Gastroesophageal sphincter (tissue), 4 donors: Measurements from ENCODE around the gene ATP10A. TPM values are rescaled to one million over a fixed set of nuclear protein-coding genes. Genes with fewer than 3 reads are reported as not detected.
A peak's percentile ranks its signal among the peaks of the same experiment; 100 is the strongest.

Source experiments
- ATAC-seq: fragments of 150-250 bp; one replicate; pipeline ENCODE4 v1.9.1; 2016; ENCODE audit warnings: mild to moderate bottlenecking, moderate library complexity
- H3K27ac ChIP-seq, 4 donors: fragments of 200-600 bp; sonication (generic) in 3 of 4; 1 replicate in 3 of 4; 2 replicates in 1 of 4; pipeline ENCODE4 v1.5.1; 2016 to 2019
- H3K27me3 ChIP-seq: fragments of 200-600 bp; sonication (generic); one replicate; pipeline ENCODE4 v1.5.1; 2019
- H3K36me3 ChIP-seq, 2 donors: fragments of 200-600 bp; sonication (generic); one replicate each; pipeline ENCODE4 v1.5.1; 2019; ENCODE audit warnings: control low read depth in 1 of 2
- H3K4me1 ChIP-seq, 3 donors: fragments of 200-600 bp; sonication (generic); 1 replicate in 2 of 3; 2 replicates in 1 of 3; pipeline ENCODE4 v1.5.1; 2016 to 2019; ENCODE audit warnings: control low read depth in 2 of 3
- H3K4me3 ChIP-seq, 2 donors: fragments of 200-600 bp; sonication (generic); one replicate each; pipeline ENCODE4 v1.5.1; 2019; ENCODE audit warnings: mild to moderate bottlenecking in 1 of 2, moderate library complexity in 1 of 2
- H3K9me3 ChIP-seq, 3 donors: fragments of 200-600 bp; sonication (generic); one replicate each; pipeline ENCODE4 v1.5.1; 2017 to 2019; ENCODE audit warnings: control low read depth in 2 of 3
- CTCF ChIP-seq, 4 experiments: fragments of 200-600 bp in 2 of 4; fragments of 450-650 bp in 2 of 4; sonication (generic) in 1 of 4; IDR thresholded peaks; one replicate each; pipeline ENCODE4 v1.5.1; 2017 to 2019; ENCODE audit warnings: antibody characterized with exemption in 4 of 4, mild to moderate bottlenecking in 2 of 4, moderate library complexity in 2 of 4
- EP300 ChIP-seq: sonication (generic); formaldehyde crosslinking; IDR thresholded peaks from one replicate; pipeline ENCODE4 v1.6.1; 2017; ENCODE audit warnings: antibody characterized with exemption, mild to moderate bottlenecking
- POLR2A ChIP-seq, 2 donors: fragments of 450-650 bp; IDR thresholded peaks; one replicate each; pipeline ENCODE4 v1.6.1; 2017; ENCODE audit warnings: antibody characterized with exemption in 2 of 2, mild to moderate bottlenecking in 2 of 2, moderate library complexity in 1 of 2
- POLR2AphosphoS5 ChIP-seq: sonication (generic); formaldehyde crosslinking; IDR thresholded peaks from one replicate; pipeline ENCODE4 v1.6.1; 2017; ENCODE audit warnings: antibody characterized with exemption
- WGBS, 2 donors: methylation state at CpG; one replicate each; pipeline ENCODE4 v1.1.5; 2018; ENCODE audit warnings: low coverage in 1 of 2; 5-methylcytosine and 5-hydroxymethylcytosine counted together
- total RNA-seq, 4 donors: library from RNA; depleted of rRNA; stranded (reverse); fragments of >200 nt; gene quantifications; one replicate each; pipeline ENCODE4 v1.1.0, GENCODE V29; 2016

Gene ATP10A
- total RNA-seq, 4 donors from 2014 or later = 22.9 to 41.8 (median 24.6) TPM

- WGBS, 2 donors = 87 to 89% methylated on average over 17 to 19 of the region's 25 CpGs
- peaks cover 0 to 53% (median 31%) of the 10 kb centered on the region in 3 donors for H3K4me1 ChIP-seq
- TF ChIP-seq EP300 = no peak
- no peak for TF ChIP-seq POLR2A (IDR thresholded peaks at IDR 0.05)
- H3K27me3 ChIP-seq = no peaks in the 10 kb centered on the region
- H3K27ac ChIP-seq = peak overlapping the region in 1 of 4 donors; percentile 84
- H3K9me3 ChIP-seq = no peaks in the 10 kb centered on the region
- no peak overlapping the region for H3K4me3 ChIP-seq
- peaks cover 0 to 40% of the 10 kb centered on the region in 2 donors for H3K36me3 ChIP-seq
- no peak for ATAC-seq
Measured at GRCh38 chr15:25679964-25680685, 183.0 kb downstream of the ATP10A start.

GRCh38 chr15:25679492-25679891 is 183.6 kb downstream of the ATP10A start:
- Histone ChIP-seq H3K36me3 (peaks cover 0 to 40% of the 10 kb centered on the region in 2 donors), H3K4me3 (no peak overlapping the region), H3K9me3 (no peaks in the 10 kb centered on the region), H3K27me3 (no peaks in the 10 kb centered on the region), H3K4me1 (peaks cover 0 to 53% (median 30%) of the 10 kb centered on the region in 3 donors), H3K27ac (peak overlapping the region in 1 of 4 donors; percentile 30)
- ATAC-seq = no peak
- TF ChIP-seq EP300 (no peak), POLR2AphosphoS5 (no peak), POLR2A (IDR thresholded peaks at IDR 0.05) (no peak), CTCF (IDR thresholded peaks at IDR 0.05) (no peak)
- WGBS, 2 donors = no CpG with 5 or more reads among the region's 11 CpGs

- TF ChIP-seq POLR2AphosphoS5 (no peak), EP300 (no peak), POLR2A (IDR thresholded peaks at IDR 0.05) (no peak), CTCF (IDR thresholded peaks at IDR 0.05) (no peak)
- Histone ChIP-seq H3K27me3 (no peaks in the 10 kb centered on the region), H3K36me3 (peaks cover 0 to 37% of the 10 kb centered on the region in 2 donors), H3K9me3 (no peaks in the 10 kb centered on the region), H3K4me3 (no peak overlapping the region), H3K27ac (peak overlapping the region in 2 of 4 donors; percentile 6 to 95), H3K4me1 (peaks cover 0 to 53% (median 31%) of the 10 kb centered on the region in 3 donors)
- no peak for ATAC-seq
- WGBS, 2 donors = 80 to 91% methylated on average over 3 to 7 of the region's 7 CpGs
Measured at GRCh38 chr15:25678500-25678855, 184.6 kb downstream of the ATP10A start.

- peak overlapping the region in 2 of 4 donors; percentile 20 to 95 for H3K27ac ChIP-seq
- H3K27me3 ChIP-seq = no peaks in the 10 kb centered on the region
- no peak overlapping the region for H3K4me3 ChIP-seq
- TF ChIP-seq POLR2AphosphoS5 = no peak
- TF ChIP-seq EP300 = no peak
- no peak for TF ChIP-seq POLR2A (IDR thresholded peaks at IDR 0.05)
- no peak for TF ChIP-seq CTCF (IDR thresholded peaks at IDR 0.05)
- H3K36me3 ChIP-seq = peaks cover 0 to 37% of the 10 kb centered on the region in 2 donors
- peaks cover 0 to 53% (median 31%) of the 10 kb centered on the region in 3 donors for H3K4me1 ChIP-seq
- 0% methylated on average over 1 of the region's 9 CpGs for WGBS, 2 donors
- H3K9me3 ChIP-seq = no peaks in the 10 kb centered on the region
- no peak for ATAC-seq
Measured at GRCh38 chr15:25677719-25678499, 185.2 kb downstream of the ATP10A start.

- ATAC-seq = no peak
- 90 to 92% methylated on average over 2 to 6 of the region's 8 CpGs for WGBS, 2 donors
- peaks cover 0 to 53% (median 34%) of the 10 kb centered on the region in 3 donors for H3K4me1 ChIP-seq
- no peak overlapping the region for H3K4me3 ChIP-seq
- H3K27ac ChIP-seq = peak overlapping the region in 3 of 4 donors; percentile 80 to 95 (median 85)
- no peaks in the 10 kb centered on the region for H3K27me3 ChIP-seq
- TF ChIP-seq POLR2A (IDR thresholded peaks at IDR 0.05) (no peak), CTCF (IDR thresholded peaks at IDR 0.05) (no peak), POLR2AphosphoS5 (peak; percentile 4)
- no peaks in the 10 kb centered on the region for H3K9me3 ChIP-seq
- peaks cover 0 to 37% of the 10 kb centered on the region in 2 donors for H3K36me3 ChIP-seq
Measured at GRCh38 chr15:25676070-25676469, 187.1 kb downstream of the ATP10A start.
